Kidney (tissue), 14 donors: ENCODE results near the gene TM9SF4. TPM values are rescaled to one million over a fixed set of nuclear protein-coding genes. Genes with fewer than 3 reads are reported as not detected.

Experiments used
- DNase-seq, 5 donors: peaks; one replicate each; pipeline ENCODE4 v3.0.0-alpha.2; 2013 to 2020
- FAIRE-seq: peaks from 2 replicates; lab custom pipeline; 2012; peaks lifted over from hg19 to GRCh38; lab: Jason Lieb, UNC
- H3K27ac ChIP-seq, 2 donors: one replicate each; pipeline ENCODE4 v1.7.0; 2013; ENCODE audit warnings: low read depth in 2 of 2, low read length in 2 of 2, inconsistent platforms in 1 of 2
- H3K27me3 ChIP-seq: one replicate; pipeline ENCODE4 v1.7.1; 2013; ENCODE audit warnings: low read length, inconsistent platforms; ENCODE audit not compliant: control insufficient read depth, insufficient read depth
- H3K36me3 ChIP-seq, 3 donors: one replicate each; pipeline versions ENCODE4 v1.7.0 to v1.7.1; 2013; ENCODE audit warnings: low read length in 3 of 3, control low read depth in 1 of 3, inconsistent platforms in 1 of 3; ENCODE audit not compliant: insufficient read depth in 3 of 3, control insufficient read depth in 2 of 3
- H3K4me1 ChIP-seq, 3 donors: one replicate each; pipeline versions ENCODE4 v1.7.0 to v1.7.1; 2013; ENCODE audit warnings: low read length in 3 of 3, inconsistent platforms in 1 of 3, low read depth in 1 of 3; ENCODE audit not compliant: control insufficient read depth in 2 of 3, insufficient read depth in 2 of 3
- H3K4me3 ChIP-seq, 3 donors: one replicate each; pipeline versions ENCODE4 v1.7.0 to v1.8.1; 2013; ENCODE audit warnings: low read length in 3 of 3, control low read depth in 1 of 3, inconsistent platforms in 1 of 3
- H3K9ac ChIP-seq, 3 donors: one replicate each; pipeline versions ENCODE4 v1.7.0 to v1.7.1; 2013; ENCODE audit warnings: low read length in 3 of 3, control low read depth in 1 of 3, inconsistent platforms in 1 of 3
- H3K9me3 ChIP-seq, 3 donors: one replicate each; pipeline versions ENCODE4 v1.7.0 to v1.7.1; 2013; ENCODE audit warnings: low read length in 3 of 3, control low read depth in 1 of 3, inconsistent platforms in 1 of 3; ENCODE audit not compliant: control insufficient read depth in 2 of 3, insufficient read depth in 1 of 3
- CTCF ChIP-seq: IDR thresholded peaks from 3 replicates; pipeline ENCODE4 v1.5.1; 2012; ENCODE audit warnings: mild to moderate bottlenecking, moderate library complexity, borderline replicate concordance; ENCODE audit not compliant: insufficient read depth; ENCODE audit errors: extremely low read depth
- intact Hi-C: fragments of 100-400 bp; cut with DNase I; formaldehyde crosslinking; loops from one replicate; pipeline ENCODE4 v1.11.1; 2022
- polyA plus RNA-seq: library from polyadenylated mRNA; stranded (reverse); fragments of 350-450 nt; fragmentation: Illumina TruSeq; extraction: RNeasy Lipid Tissue Mini Kit (QIAGEN cat#74804); gene quantifications from one replicate; pipeline ENCODE4 v1.2.3, GENCODE V29; 2014; ENCODE audit warnings: low read depth, low replicate concordance; ENCODE audit not compliant: insufficient read depth
- total RNA-seq: library from RNA; stranded (reverse); fragmentation: NEBNext Ultra II Directional; extraction: Animal tissue kit (Norgen Biotek cat#: 25700); gene quantifications from one replicate; pipeline ENCODE4 v1.2.1, GENCODE V29; 2021
- donor health status: control.
- donor health status: control.
- donor health status: control.
- donor health status: control.
- donor health status: control.
- donor health status: DM: yes; HTN: yes; CAD: no.
- donor health status: Normal renal cell carcinoma (clear cell type).

Gene TM9SF4
- total and polyA plus RNA-seq, 2 donors from 2014 or later = 26.3 to 52.0 TPM

DNA sequence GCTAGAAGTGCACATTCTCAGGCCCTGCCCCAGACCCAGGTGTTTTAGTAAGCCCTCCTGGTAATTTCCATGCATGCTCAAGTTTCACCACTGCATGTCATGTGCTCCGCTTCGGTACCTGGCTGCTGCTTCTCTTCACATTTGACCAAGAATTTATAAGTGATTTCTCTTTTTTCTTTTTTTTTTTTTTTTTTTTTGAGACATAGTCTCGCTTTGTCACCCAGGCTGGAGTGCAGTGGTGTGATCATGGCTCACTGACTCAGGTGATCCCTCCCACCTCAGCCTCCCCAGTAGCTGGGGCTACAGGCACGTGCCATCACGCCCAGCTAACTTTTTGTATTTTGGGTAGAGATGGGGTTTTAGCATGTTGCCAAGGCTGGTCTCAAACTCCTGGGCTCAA lies 16.0 kb downstream of the TM9SF4 start:
- no peaks in the 10 kb centered on the region for H3K9me3 ChIP-seq
- FAIRE-seq (no peak), DNase-seq (peak in 3 of 5 donors; percentile 48 to 58 (median 49))
- intact Hi-C loops = no loop called here
- no peak for TF ChIP-seq CTCF
- H3K4me1 ChIP-seq = peaks cover 0 to 13% (median 3%) of the 10 kb centered on the region in 3 donors
- no peaks in the 10 kb centered on the region for H3K27me3 ChIP-seq
- H3K9ac ChIP-seq = no peak overlapping the region
- H3K36me3 ChIP-seq = peaks cover 0 to 3% (median 0%) of the 10 kb centered on the region in 3 donors
- H3K4me3 ChIP-seq = no peak overlapping the region
- no peak overlapping the region for H3K27ac ChIP-seq

DNA sequence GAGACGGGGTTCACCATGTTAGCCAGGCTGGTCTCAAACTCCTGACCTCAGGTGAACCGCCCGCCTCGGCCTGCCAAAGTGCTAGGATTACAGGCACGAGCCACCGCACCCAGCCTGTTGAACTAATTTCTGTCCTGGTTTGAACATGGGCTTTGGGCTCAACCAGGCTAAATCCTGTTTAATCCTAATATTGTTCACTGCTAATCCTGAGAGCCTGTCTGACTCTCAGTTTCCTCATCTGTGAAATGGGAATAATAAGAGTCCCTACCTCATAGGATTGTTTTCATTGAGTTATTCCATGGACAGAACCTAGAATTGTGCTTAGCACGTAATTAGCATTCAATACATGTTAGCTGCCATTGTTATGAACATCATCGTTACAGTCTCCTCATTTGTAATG lies 17.4 kb downstream of the TM9SF4 start:
- FAIRE-seq (no peak), DNase-seq (no peak)

DNA sequence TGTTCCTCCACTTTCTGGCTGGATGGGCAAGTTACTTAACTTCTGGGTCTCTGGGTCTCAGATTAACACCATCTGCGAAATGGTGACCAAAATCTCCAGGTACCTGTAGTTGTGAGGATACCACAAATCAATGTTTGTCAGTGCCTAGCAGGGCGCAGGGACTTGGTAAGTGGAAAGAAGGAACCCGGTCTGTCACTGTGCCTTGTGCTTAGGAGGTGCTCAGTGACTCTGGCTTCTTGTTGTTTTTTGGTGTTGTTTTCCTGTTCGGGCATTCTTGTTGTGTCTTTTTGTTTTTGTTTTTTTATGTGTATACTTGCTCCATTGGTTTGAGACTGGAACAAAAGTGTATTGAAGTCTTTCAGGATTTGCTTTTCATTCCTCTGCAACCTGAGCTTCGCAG lies 17.8 kb downstream of the TM9SF4 start:
- intact Hi-C loops = no loop called here
- no peak for TF ChIP-seq CTCF
- no peak overlapping the region for H3K4me3 ChIP-seq
- no peak for FAIRE-seq
- peaks cover 0 to 18% (median 3%) of the 10 kb centered on the region in 3 donors for H3K4me1 ChIP-seq
- H3K27ac ChIP-seq = no peak overlapping the region
- DNase-seq = no peak
- H3K9ac ChIP-seq = no peak overlapping the region
- H3K36me3 ChIP-seq = peaks cover 0 to 3% (median 0%) of the 10 kb centered on the region in 3 donors
- no peaks in the 10 kb centered on the region for H3K27me3 ChIP-seq
- H3K9me3 ChIP-seq = no peaks in the 10 kb centered on the region

More for the DNA sequence above, 17.4 kb downstream of the TM9SF4 start:
- TF ChIP-seq CTCF = no peak
- intact Hi-C loops = no loop called here
- no peak overlapping the region for H3K9ac ChIP-seq
- H3K4me3 ChIP-seq = no peak overlapping the region
- H3K36me3 ChIP-seq = peaks cover 0 to 3% (median 0%) of the 10 kb centered on the region in 3 donors
- H3K9me3 ChIP-seq = no peaks in the 10 kb centered on the region
- peaks cover 0 to 17% (median 3%) of the 10 kb centered on the region in 3 donors for H3K4me1 ChIP-seq
- H3K27me3 ChIP-seq = no peaks in the 10 kb centered on the region
- H3K27ac ChIP-seq = no peak overlapping the region

DNA sequence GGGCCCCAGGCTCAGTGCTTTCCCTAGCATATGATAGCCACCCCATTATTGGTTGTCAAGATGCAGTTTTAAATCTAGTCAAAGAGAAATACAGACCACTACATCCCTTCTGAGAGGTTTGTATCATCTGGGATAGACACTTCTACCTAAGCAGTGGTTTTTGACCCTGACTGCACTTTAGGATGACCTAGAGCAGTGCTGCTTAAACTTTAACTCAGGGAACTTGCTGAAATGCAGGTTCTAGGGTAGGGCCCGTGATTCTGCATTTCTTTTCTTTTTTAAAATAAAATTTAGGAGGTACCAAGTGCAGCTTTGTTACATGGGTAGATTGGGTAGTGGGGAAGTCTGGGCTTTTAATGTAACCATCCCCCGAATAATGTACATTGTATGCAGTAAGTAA lies 18.7 kb downstream of the TM9SF4 start:
- DNase-seq = no peak
- no peak for FAIRE-seq
- Histone ChIP-seq H3K27ac (no peak overlapping the region), H3K27me3 (no peaks in the 10 kb centered on the region), H3K4me3 (no peak overlapping the region), H3K9me3 (no peaks in the 10 kb centered on the region), H3K4me1 (peaks cover 0 to 18% (median 3%) of the 10 kb centered on the region in 3 donors), H3K36me3 (peaks cover 0 to 3% (median 0%) of the 10 kb centered on the region in 3 donors), H3K9ac (no peak overlapping the region)
- intact Hi-C loops = no loop called here
- TF ChIP-seq CTCF = no peak
